ENCODE data around the gene DNAH1. TPM values are rescaled to one million over a fixed set of nuclear protein-coding genes. Genes with fewer than 3 reads are reported as not detected.

DNAH1 gene
- total and polyA plus RNA-seq, 2 of the 13 experiments (the other 11 are each of a cell fraction or from before 2014, with no cell fraction given): 0.64 to 3.5 TPM

DNA sequence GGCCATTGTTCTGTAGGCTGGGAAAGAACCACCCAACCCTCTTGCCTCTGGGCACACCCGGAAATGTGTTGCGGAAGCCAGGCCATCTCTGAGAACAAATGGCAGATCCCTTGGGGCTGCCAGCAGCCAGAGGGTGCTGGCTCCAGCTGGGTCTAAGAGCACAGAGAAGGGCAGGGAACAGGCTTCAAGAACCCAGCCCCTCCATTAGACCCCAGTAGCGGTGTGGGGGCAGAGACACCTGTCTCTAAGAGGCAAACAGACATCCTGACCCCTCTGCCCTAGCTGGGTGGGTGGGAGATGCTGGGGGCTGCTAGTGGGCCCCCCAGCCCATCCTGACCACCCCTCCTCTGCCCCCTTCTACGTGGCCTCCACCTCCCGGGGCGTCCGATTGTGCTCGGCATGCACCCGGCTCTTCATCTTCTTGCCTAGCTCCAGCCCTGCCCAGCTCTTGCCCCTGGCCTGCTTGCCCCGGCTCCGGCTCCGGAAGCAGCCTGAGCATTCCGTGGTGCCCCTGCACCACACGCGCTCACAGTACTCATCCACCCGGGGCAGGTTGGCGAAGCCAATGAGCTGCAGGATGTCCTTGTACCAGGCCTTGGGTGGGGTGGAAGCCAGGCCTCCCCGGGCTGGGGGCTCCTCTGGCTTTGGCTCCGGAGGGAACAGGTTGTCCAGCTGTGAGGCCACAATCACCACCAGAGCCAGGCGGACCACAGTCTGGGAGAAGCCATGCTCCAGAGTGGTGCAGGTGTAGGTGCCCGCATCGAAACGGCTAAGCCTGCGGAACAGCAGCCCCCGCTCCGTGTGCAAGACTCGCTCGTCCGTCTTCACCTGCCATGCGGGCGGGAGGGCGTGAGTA is 119.4 kb downstream of the DNAH1 start (continued):
- TF ChIP-seq, protein P1, sequence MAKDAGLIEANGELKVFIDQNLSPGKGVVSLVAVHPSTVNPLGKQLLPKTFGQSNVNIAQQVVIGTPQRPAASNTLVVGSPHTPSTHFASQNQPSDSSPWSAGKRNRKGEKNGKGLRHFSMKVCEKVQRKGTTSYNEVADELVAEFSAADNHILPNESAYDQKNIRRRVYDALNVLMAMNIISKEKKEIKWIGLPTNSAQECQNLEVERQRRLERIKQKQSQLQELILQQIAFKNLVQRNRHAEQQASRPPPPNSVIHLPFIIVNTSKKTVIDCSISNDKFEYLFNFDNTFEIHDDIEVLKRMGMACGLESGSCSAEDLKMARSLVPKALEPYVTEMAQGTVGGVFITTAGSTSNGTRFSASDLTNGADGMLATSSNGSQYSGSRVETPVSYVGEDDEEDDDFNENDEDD (CRISPR knock-in tag; IDR thresholded peaks at IDR 0.05; ENCODE audit: borderline replicate concordance): no peak
- TF ChIP-seq FOXK1 (CRISPR knock-in tag; IDR thresholded peaks at IDR 0.05; ENCODE audit: borderline replicate concordance, low read depth) (no peak), GABPA (IDR thresholded peaks at IDR 0.05; ENCODE audit: low read depth, low read length) (no peak), GABPA (CRISPR knock-in tag; IDR thresholded peaks at IDR 0.05; ENCODE audit: low read depth) (no peak), YEATS4 (CRISPR knock-in tag; IDR thresholded peaks at IDR 0.05; ENCODE audit: borderline replicate concordance) (no peak), MAFG (CRISPR knock-in tag; IDR thresholded peaks at IDR 0.05) (no peak), ZSCAN20 (CRISPR knock-in tag; IDR thresholded peaks at IDR 0.05; ENCODE audit: borderline replicate concordance) (no peak)
- TF ChIP-seq, protein P2, sequence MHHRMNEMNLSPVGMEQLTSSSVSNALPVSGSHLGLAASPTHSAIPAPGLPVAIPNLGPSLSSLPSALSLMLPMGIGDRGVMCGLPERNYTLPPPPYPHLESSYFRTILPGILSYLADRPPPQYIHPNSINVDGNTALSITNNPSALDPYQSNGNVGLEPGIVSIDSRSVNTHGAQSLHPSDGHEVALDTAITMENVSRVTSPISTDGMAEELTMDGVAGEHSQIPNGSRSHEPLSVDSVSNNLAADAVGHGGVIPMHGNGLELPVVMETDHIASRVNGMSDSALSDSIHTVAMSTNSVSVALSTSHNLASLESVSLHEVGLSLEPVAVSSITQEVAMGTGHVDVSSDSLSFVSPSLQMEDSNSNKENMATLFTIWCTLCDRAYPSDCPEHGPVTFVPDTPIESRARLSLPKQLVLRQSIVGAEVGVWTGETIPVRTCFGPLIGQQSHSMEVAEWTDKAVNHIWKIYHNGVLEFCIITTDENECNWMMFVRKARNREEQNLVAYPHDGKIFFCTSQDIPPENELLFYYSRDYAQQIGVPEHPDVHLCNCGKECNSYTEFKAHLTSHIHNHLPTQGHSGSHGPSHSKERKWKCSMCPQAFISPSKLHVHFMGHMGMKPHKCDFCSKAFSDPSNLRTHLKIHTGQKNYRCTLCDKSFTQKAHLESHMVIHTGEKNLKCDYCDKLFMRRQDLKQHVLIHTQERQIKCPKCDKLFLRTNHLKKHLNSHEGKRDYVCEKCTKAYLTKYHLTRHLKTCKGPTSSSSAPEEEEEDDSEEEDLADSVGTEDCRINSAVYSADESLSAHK (CRISPR knock-in tag; IDR thresholded peaks at IDR 0.05; ENCODE audit: borderline replicate concordance): no peak
- TF ChIP-seq, protein P3, sequence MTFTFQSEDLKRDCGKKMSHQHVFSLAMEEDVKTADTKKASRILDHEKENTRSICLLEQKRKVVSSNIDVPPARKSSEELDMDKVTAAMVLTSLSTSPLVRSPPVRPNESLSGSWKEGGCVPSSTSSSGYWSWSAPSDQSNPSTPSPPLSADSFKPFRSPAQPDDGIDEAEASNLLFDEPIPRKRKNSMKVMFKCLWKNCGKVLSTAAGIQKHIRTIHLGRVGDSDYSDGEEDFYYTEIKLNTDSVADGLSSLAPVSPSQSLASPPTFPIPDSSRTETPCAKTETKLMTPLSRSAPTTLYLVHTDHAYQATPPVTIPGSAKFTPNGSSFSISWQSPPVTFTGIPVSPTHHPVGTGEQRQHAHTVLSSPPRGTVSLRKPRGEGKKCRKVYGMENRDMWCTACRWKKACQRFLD (CRISPR knock-in tag; IDR thresholded peaks at IDR 0.05; ENCODE audit: borderline replicate concordance): no peak
